Posterior vena cava (tissue), 2 donors: ENCODE results near the gene PLEKHA7. TPM values are rescaled to one million over a fixed set of nuclear protein-coding genes. Genes with fewer than 3 reads are reported as not detected.
"Not testable (repeated sequence)": the region's sequence is repeated elsewhere in the genome, so short reads cannot be mapped to it uniquely, and the experiment has no call there.

Experiments used
- DNase-seq: peaks from one replicate; pipeline ENCODE4 v3.0.0-alpha.2; 2020; ENCODE audit warnings: low spot score
- intact Hi-C, 2 donors: fragments of 100-400 bp; cut with DNase I; formaldehyde crosslinking; loops; one replicate each; pipeline versions ENCODE4 v1.14.1 to v1.14.2; 2022 to 2023
- total RNA-seq, 2 donors: library from RNA; stranded (reverse); fragmentation: NEBNext Ultra II Directional; extraction: Animal tissue kit (Norgen Biotek cat#: 25700); gene quantifications; one replicate each; pipeline ENCODE4 v1.2.1, GENCODE V29; 2021
- donor health status: DM: yes; HTN: yes; CAD: no.
- donor health status: DM: yes; HTN: yes; CAD: no.

Gene PLEKHA7
- total RNA-seq, 2 donors from 2014 or later = 9.0 to 10.7 TPM

GRCh38 chr11:16896729-16897469 lies 117.3 kb downstream of the PLEKHA7 start:
- intact Hi-C loops = no loop called here
- no peak for DNase-seq

DNA sequence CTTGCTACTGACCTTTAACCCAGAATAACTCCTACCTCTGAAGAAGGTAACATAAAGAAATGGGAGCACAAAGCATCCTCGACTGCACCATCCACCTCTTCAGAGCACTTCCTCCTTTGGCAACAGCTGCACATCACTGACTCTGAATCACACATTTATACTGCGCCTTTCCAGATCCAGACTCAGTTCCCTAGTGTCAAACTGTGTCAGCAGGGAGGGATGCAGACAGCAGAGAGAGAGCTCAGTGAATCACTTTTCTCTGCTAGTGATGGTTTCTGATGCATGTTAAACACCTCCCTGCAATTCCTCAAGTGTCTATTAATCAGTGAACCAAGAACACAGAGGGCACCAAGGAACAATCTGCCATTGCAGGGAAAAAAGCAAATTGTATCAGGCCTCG lies 118.9 kb downstream of the PLEKHA7 start:
- no peak for DNase-seq
- intact Hi-C loops = no loop called here

GRCh38 chr11:16893456-16894066 lies 120.7 kb downstream of the PLEKHA7 start:
- intact Hi-C loops = no loop called here

DNA sequence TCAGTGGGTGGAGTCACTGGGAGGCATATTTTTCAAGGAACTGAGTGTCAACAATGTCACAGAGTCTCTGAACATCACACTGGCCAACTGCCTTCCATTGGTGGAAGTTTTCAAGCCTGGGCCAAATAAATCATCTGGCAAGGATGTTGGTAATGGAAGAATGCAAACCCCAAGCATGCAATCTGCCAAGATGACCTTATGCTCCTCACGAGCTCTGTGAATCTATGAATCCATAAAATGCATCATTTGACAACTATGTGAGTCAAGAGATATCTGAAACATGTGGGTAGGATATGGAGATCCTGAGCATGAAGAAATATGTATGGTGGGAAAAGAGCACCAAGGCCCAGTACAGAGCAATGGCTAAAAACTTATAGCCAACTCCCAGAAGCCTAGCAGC lies 122.2 kb downstream of the PLEKHA7 start:
- DNase-seq = no peak
- intact Hi-C loops = no loop called here

More at GRCh38 chr11:16893456-16894066, 120.7 kb downstream of the PLEKHA7 start:
- DNase-seq = no peak

DNA sequence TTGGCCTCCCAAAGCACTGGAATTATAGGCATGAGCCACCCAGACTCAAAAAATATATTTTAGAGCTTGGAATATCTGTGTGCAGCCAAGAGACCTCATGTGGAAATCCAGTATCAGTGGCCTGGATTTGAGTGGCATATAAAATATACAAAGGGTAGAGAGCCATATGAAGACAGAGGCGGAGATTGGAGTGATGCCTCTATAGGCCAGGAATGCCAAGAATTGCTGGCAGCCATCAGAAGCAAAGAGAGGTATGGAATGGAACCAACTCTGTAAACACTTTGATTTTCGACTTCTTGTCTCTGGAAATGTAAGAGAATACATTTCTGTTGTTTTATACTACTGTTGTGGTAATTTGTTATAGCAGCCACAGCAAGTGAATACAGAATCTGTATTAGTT lies 123.0 kb downstream of the PLEKHA7 start:
- intact Hi-C loops = no loop called here
- DNase-seq = no peak

DNA sequence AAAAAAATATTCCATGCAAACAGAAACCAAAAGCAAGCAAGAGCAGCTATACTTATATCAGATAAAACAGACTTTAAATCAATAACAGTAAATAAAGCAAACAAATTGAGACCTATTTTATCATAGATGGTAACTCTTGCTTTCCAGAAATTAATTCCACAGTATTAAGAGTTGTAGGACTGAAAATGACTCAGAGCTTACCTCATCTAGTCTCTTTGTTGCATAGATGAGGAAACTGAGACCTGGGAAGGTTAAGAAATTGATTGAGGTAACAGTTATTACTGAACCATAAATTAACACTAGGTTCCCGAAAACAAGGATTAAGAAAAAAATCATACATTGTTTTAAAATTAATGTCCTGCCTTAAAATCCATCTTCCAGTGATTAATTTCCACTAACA lies 123.8 kb downstream of the PLEKHA7 start:
- DNase-seq = no peak
- intact Hi-C loops = no loop called here

DNA sequence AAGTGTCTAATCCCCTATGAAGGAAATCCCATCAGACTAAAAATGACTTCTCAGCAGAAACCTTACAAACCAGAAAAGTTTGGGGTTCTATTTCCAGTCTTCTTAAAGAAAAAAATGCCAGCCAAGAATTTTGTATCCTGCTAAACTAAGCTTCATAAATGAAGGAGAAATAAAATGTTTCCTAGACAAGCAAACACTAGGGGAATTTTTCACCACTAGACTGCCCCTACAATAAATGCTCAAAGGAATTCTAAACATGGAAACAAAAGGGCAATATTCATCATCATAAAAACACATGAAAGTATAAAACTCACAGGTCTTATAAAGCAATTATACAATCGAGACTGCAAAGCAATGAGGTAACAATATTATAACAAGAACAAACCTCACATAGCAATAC lies 124.3 kb downstream of the PLEKHA7 start:
- no peak for DNase-seq
- intact Hi-C loops = loop anchor here in 1 of 2 donors (5.0 kb wide), 1 partner anchor 217 kb away; no protein-coding TSS in a partner anchor

DNA sequence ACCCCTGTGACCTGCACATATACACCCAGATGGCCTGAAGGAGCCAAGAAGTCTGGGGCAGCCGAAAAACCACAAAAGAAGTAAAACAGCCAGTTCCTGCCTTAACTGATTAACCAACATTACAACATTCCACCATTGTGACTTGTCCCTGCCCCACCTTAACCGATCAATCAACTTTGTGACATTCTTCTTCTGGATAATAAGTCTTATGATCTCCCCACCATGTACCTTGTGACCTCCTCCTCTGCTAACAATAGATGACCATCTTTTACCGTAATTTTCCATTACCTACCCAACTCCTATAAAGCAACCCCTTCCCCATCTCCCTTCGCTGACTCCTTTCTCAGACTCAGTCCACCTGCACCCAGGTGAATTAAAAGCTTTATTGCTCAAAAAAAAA lies 125.2 kb downstream of the PLEKHA7 start:
- DNase-seq = not testable (repeated sequence)
- intact Hi-C loops = loop anchor here in 1 of 2 donors (5.0 kb wide), 1 partner anchor 218 kb away; no protein-coding TSS in a partner anchor

- not testable (repeated sequence) for DNase-seq
- intact Hi-C loops = loop anchor here in 1 of 2 donors (5.0 kb wide), 1 partner anchor 219 kb away; no protein-coding TSS in a partner anchor
Observed at GRCh38 chr11:16887887-16888286, 126.3 kb downstream of the PLEKHA7 start.

- intact Hi-C loops = no loop called here
- DNase-seq = no peak
Observed at GRCh38 chr11:16883174-16883573, 131.0 kb downstream of the PLEKHA7 start.

DNA sequence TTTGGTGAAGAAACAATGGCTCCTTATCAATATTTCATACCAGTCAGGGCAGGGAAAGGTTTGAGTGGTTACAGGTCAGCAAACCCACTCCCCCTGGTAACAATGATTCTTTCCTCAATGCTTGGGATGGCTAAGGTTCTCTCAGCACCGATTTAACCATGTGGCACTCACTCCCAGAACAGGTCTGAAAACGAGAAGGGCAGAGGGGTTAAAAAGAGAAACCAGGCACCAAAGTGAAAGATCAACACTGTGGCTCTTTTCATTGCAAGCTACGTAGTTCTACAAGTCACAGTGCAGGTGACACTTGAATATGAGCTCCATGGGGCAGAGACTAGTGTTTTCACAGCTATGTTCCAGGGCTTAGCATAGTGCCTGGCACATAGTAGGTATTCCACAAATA lies 132.4 kb downstream of the PLEKHA7 start:
- intact Hi-C loops = no loop called here
- no peak for DNase-seq

DNA sequence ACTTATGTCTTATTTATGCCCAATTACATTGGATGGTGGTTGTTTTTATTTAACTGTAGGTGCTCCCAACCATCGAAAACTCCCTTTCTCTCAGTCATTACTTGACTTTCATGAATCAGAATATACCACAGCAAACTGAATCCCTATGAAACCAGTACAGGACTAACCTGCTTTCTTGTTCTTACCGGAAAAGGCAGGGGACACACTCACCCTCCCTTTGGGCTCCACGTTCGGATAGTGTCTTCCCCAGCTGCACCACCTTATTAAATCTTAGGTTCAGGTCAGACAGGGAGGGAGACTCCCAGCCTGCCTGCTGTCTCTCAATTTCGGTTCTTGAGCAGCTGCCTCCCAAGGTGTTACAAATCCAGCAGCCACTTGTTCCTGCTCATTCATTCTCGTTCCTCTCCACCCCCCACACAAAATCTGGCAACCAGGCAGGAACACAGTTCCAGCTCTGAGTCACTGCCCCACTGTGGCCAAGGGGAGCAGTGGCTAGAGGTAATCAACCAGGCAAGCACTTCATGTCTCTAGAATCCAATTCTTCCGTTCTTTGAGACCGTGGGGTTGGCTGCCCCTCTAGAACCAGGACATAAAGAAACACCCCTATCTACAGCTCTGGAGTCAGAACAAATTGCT lies 133.0 kb downstream of the PLEKHA7 start:
- intact Hi-C loops = no loop called here
- DNase-seq = no peak

DNA sequence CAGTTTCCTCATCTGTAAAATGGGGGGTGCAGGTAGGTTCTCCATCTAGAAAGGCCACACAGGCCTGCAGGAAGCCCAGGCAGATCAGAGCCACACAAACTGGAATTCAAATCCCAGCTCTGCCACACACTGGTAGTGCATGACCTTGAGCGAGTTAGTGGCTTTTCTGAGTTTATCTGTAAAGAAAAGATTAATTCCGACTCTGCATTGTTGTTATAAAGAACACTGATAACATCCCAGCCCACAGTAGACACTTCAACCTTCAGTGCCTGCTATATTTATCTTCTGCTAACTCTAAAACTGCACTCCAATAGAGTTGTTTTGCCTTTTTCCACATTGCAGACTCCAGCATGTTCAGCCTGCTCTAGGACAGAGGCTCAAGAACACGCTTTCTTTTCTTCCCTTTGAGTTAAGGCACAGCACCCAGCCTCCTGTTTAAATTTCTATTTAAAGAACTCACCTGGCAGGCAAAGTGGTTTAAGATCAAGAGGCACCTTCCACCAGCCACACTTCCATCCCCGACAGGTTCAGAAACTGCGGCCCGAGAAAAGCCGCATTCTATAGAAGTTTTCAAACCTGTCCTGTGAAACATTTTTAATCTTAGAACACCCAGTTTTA lies 133.9 kb downstream of the PLEKHA7 start:
- DNase-seq = no peak
- intact Hi-C loops = no loop called here

DNA sequence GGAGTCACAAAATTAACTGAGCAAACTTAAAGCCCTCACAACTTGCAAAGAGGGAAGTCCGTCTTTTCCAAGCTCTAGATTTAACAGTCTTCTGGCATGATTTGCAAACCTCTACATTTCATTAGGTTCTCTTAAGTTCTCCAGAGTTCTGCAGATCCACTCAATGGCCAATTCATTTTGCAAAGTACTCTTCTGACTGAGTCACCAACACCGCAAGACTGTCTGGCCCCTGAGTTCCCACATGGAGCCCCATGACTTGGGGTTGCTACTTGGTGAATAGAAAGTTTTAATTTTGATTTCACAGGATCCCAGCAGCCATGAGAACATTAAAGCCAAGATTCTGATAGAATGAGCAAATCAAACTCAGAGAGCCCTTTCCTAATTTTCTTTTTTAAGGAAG lies 134.5 kb downstream of the PLEKHA7 start:
- intact Hi-C loops = no loop called here
- DNase-seq = no peak

DNA sequence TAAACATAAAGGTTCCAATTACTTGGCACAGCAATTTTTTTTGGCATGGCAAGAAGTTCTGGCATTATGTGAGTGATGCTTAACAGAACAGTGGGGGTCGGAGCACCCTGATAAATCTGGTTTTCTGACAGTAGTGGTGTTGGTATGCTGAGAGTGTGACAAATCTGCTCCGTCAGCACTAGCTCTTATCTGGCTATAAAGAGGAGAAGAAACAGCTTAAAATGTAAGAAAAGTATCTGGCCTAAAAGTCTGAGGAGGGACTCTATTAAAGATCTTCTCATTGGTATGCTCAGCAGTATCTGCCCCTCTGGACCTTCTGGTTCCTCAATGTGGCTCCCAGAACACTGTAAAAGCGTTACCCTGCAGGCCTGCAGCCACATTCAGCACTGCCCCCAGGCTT lies 137.4 kb downstream of the PLEKHA7 start:
- intact Hi-C loops = no loop called here

DNA sequence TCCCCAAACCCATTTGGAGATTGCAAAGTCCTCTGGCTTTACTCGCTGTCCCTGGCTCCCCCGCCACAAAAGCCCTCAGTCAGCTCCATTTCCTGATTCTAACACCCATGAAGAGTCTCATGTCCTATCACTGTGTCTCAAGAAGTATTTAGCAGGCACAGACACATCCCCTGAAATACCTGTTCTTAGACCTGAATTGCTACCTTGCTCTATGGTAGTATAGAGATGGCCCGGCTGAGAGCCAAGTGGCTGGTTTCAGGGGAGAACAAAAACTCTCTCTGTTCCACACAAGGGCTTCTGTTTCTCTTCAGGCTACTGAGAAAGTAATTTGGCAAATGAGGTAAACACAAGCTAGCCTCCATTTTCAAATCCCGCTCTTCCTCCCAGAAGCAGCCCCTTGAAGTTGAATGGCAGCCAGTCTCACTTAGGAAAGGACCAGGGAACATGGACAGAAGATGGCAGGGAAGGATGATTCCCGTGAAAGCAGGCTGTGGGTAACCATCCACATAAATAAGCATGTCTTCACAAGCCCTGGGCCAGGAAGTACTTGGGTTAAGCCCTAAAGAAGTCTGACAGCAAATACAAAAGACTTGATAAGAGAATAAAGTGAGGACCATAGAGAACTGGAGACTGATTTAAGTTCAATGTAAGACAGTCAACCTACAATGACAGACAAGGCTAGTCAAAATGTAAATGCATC lies 138.0 kb downstream of the PLEKHA7 start:
- DNase-seq = no peak
- intact Hi-C loops = no loop called here

More for the DNA sequence above, 137.4 kb downstream of the PLEKHA7 start:
- no peak for DNase-seq

GRCh38 chr11:16874275-16874975 lies 139.8 kb downstream of the PLEKHA7 start:
- intact Hi-C loops = no loop called here
- DNase-seq = no peak

DNA sequence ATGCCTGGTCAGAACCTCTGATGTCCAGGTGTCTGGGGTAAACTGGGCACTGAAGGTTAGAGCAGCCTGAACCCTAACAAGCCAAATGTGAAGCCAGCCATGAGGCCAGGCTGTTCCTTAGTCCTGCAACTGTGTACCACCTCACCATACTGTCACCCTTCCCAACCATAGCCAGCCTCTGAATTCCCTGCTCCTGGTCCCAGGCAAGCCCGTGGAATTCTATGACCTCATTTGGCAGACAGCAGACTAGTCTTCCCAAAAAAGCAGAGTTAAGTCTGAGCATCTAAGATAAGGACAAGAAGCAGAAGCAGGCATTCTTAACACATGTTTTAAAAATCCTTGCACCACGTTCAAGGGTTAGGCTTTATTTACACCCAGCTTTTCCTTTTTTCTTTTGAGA lies 140.9 kb downstream of the PLEKHA7 start:
- no peak for DNase-seq
- intact Hi-C loops = no loop called here

DNA sequence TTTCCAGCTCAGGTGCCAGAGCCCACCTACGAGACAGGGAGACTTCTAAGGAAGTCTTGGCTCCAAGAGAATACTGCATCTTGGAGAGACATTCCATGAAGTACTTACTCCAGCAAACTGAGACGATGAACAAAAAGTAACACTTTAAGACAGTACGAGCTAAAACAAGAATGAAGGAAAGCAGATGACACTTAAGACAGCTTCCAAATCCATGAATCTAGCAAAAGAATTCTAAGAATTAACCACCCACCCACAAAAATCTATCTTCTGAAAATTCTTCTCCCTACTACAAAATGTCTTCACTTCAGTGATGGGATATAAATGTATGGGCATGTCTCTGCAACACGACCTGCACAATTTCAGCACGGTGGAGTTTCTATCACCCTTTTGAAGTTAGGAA lies 142.8 kb downstream of the PLEKHA7 start:
- intact Hi-C loops = no loop called here
- no peak for DNase-seq
